GM12878 (cell line): Measurements from ENCODE around the gene NRG3. TPM values are rescaled to one million over a fixed set of nuclear protein-coding genes. Genes with fewer than 3 reads are reported as not detected.

Experiments used
- ATAC-seq: fragments of 200-7000 bp; cut with Tn5 transposase; 3 replicates; pipeline ENCODE4 v1.9.1; 2020; ENCODE audit warnings: mild to moderate bottlenecking, moderate library complexity
- BruUV-seq: library from RNA; stranded (reverse); fragments of 400-500 nt; replicated peaks from 2 replicates; lab custom pipeline; 2021; lab: Mats Ljungman, UMichigan
- CTCF ChIA-PET: fragments of 300-600 bp; sonication (Branson Sonifier 250); formaldehyde crosslinking; extraction: SDS; loops from one replicate; lab custom pipeline; 2021; ENCODE audit warnings: inconsistent platforms; lab: Yijun Ruan, JAX
- POLR2A ChIA-PET: fragments of 350-600 bp; formaldehyde crosslinking; extraction: SDS; loops from one replicate; lab custom pipeline; 2021; ENCODE audit warnings: inconsistent platforms; lab: Charles Lee
- RAD21 ChIA-PET: fragments of 300-600 bp; sonication (Branson Sonifier 250); formaldehyde crosslinking; loops from one replicate; lab custom pipeline; 2023; ENCODE audit warnings: antibody characterized with exemption; ENCODE audit not compliant: unreplicated experiment; lab: Charles Lee
- SMC1A ChIA-PET: fragments of 300-600 bp; sonication (Branson Sonifier 250); formaldehyde crosslinking; loops from one replicate; lab custom pipeline; 2023; ENCODE audit not compliant: unreplicated experiment, uncharacterized antibody; lab: Charles Lee
- DNase-seq: peaks from one replicate; pipeline ENCODE4 v3.0.0-alpha.2; 2011; ENCODE audit warnings: low read depth, low spot score
- FAIRE-seq: peaks from 3 replicates; lab custom pipeline; 2011; peaks lifted over from hg19 to GRCh38; lab: Jason Lieb, UNC
- H2AFZ ChIP-seq: 2 replicates; pipeline ENCODE4 v1.6.0; 2011; ENCODE audit warnings: low read depth, low read length, control low read depth; ENCODE audit not compliant: control insufficient read depth
- H3K27ac ChIP-seq: 2 replicates; pipeline ENCODE4 v1.5.1; 2011; ENCODE audit warnings: control low read depth; ENCODE audit not compliant: control insufficient read depth, insufficient read depth
- H3K27me3 ChIP-seq, 2 experiments: replicated peaks in 1 of 2; 2 replicates each; pipeline versions ENCODE4 v1.6.0 to v1.6.1; 2011; ENCODE audit warnings: low read length in 1 of 2; ENCODE audit not compliant: control insufficient read depth in 2 of 2, insufficient read depth in 2 of 2
- H3K36me3 ChIP-seq, 2 experiments: 2 replicates each; pipeline ENCODE4 v1.5.1; 2011; ENCODE audit warnings: low read length in 1 of 2; ENCODE audit not compliant: control insufficient read depth in 2 of 2, insufficient read depth in 2 of 2
- H3K4me1 ChIP-seq: 2 replicates; pipeline ENCODE4 v1.6.1; 2011; ENCODE audit warnings: mild to moderate bottlenecking, low read length, moderate library complexity, mixed read lengths; ENCODE audit not compliant: control insufficient read depth, insufficient read depth
- H3K4me2 ChIP-seq: 2 replicates; pipeline ENCODE4 v1.6.0; 2011; ENCODE audit warnings: control low read depth; ENCODE audit not compliant: control insufficient read depth, insufficient read depth
- H3K4me3 ChIP-seq: fragments of 200-600 bp; sonication (generic); 2 replicates; pipeline ENCODE4 v1.5.1; 2016
- H3K79me2 ChIP-seq: 2 replicates; pipeline ENCODE4 v1.6.0; 2011; ENCODE audit warnings: low read length; ENCODE audit not compliant: control insufficient read depth, insufficient read depth
- H3K9ac ChIP-seq: 2 replicates; pipeline ENCODE4 v1.8.0; 2011; ENCODE audit warnings: low read length, control low read depth, mixed read lengths; ENCODE audit not compliant: control insufficient read depth, insufficient read depth
- H3K9me3 ChIP-seq: replicated peaks from 3 replicates; pipeline ENCODE4 v1.5.1; 2011; ENCODE audit warnings: mild to moderate bottlenecking, low read length; ENCODE audit not compliant: control insufficient read depth, insufficient read depth
- H4K20me1 ChIP-seq: 2 replicates; pipeline ENCODE4 v1.6.0; 2011; ENCODE audit not compliant: control insufficient read depth, insufficient read depth
- BCL11A ChIP-seq: IDR thresholded peaks from 2 replicates; pipeline ENCODE4 v1.6.1; 2011; ENCODE audit warnings: low read depth, low read length
- CHD2 ChIP-seq: IDR thresholded peaks from 2 replicates; pipeline ENCODE4 v1.6.1; 2011; ENCODE audit warnings: low read depth, low read length, improper control_type of control experiment, borderline replicate concordance
- EP300 ChIP-seq, 2 experiments: fragments of 150-350 bp in 1 of 2; IDR thresholded peaks; 2 replicates each; pipeline ENCODE4 v1.6.1; 2011 to 2012; ENCODE audit warnings: low read depth in 2 of 2, low read length in 2 of 2, borderline replicate concordance in 1 of 2, improper control_type of control experiment in 1 of 2, inconsistent platforms in 1 of 2; ENCODE audit not compliant: control insufficient read depth in 1 of 2
- ESRRA ChIP-seq: IDR thresholded peaks from 2 replicates; pipeline ENCODE4 v1.6.1; 2012; ENCODE audit warnings: mild to moderate bottlenecking, low read length, improper control_type of control experiment
- ETV6 ChIP-seq, 2 experiments: fragments of 450-650 bp in 1 of 2; IDR thresholded peaks in 1 of 2; conservative IDR thresholded peaks in 1 of 2; 2 replicates each; pipeline ENCODE4 v1.6.1; 2014; ENCODE audit warnings: antibody characterized with exemption in 1 of 2, borderline replicate concordance in 1 of 2, low read depth in 1 of 2, mild to moderate bottlenecking in 1 of 2, moderate library complexity in 1 of 2
- EZH2 ChIP-seq: IDR thresholded peaks from 2 replicates; pipeline ENCODE4 v1.6.1; 2012; ENCODE audit warnings: low read depth, mild to moderate bottlenecking, control low read depth, inconsistent platforms, low read length, borderline replicate concordance; ENCODE audit not compliant: control insufficient read depth
- FOXM1 ChIP-seq: IDR thresholded peaks from 2 replicates; pipeline ENCODE4 v1.6.1; 2012; ENCODE audit warnings: low read depth, mild to moderate bottlenecking, inconsistent platforms, low read length, moderate library complexity
- IKZF2 ChIP-seq, 2 experiments: fragments of 450-650 bp; IDR thresholded peaks; 2 replicates each; pipeline ENCODE4 v1.6.1; 2017; ENCODE audit warnings: mild to moderate bottlenecking in 2 of 2, moderate library complexity in 2 of 2
- NRF1 ChIP-seq: conservative IDR thresholded peaks from 2 replicates; pipeline ENCODE4 v1.6.1; 2011; ENCODE audit warnings: mild to moderate bottlenecking, low read depth, low read length, improper control_type of control experiment
- POLR2AphosphoS5 ChIP-seq: IDR thresholded peaks from 2 replicates; pipeline ENCODE4 v1.6.1; 2011; ENCODE audit warnings: mild to moderate bottlenecking, low read length, inconsistent platforms
- RB1 ChIP-seq: fragments of 450-650 bp; formaldehyde crosslinking; IDR thresholded peaks from 2 replicates; pipeline ENCODE4 v1.6.1; 2017; ENCODE audit warnings: mild to moderate bottlenecking, borderline replicate concordance
- RELB ChIP-seq: fragments of 450-650 bp; IDR thresholded peaks from 2 replicates; pipeline ENCODE4 v1.6.1; 2017; ENCODE audit warnings: low read depth, mild to moderate bottlenecking, moderate library complexity
- RFX5 ChIP-seq: IDR thresholded peaks from 2 replicates; pipeline ENCODE4 v1.6.1; 2011; ENCODE audit warnings: low read depth, low read length, improper control_type of control experiment
- RUNX3 ChIP-seq: IDR thresholded peaks from 2 replicates; pipeline ENCODE4 v1.6.1; 2012; ENCODE audit warnings: low read length, inconsistent platforms
- SMAD1 ChIP-seq: fragments of 450-650 bp; IDR thresholded peaks from 2 replicates; pipeline ENCODE4 v1.6.1; 2018; ENCODE audit warnings: mild to moderate bottlenecking, low read depth; ENCODE audit not compliant: partially characterized antibody
- SMAD5 ChIP-seq: IDR thresholded peaks from 2 replicates; pipeline ENCODE4 v1.6.1; 2016; ENCODE audit warnings: antibody characterized with exemption, low read depth
- SPI1 ChIP-seq: IDR thresholded peaks from 2 replicates; pipeline ENCODE4 v1.6.1; 2011; ENCODE audit warnings: low read depth, mild to moderate bottlenecking, low read length, moderate library complexity, borderline replicate concordance; ENCODE audit not compliant: insufficient read depth
- SUPT20H ChIP-seq: IDR thresholded peaks from 2 replicates; pipeline ENCODE4 v1.6.1; 2011; ENCODE audit warnings: low read depth, mild to moderate bottlenecking, low read length, moderate library complexity, borderline replicate concordance; ENCODE audit not compliant: control insufficient read depth
- TCF7 ChIP-seq: IDR thresholded peaks from 2 replicates; pipeline ENCODE4 v1.6.1; 2014; ENCODE audit warnings: antibody characterized with exemption, borderline replicate concordance
- USF2 ChIP-seq: IDR thresholded peaks from 2 replicates; pipeline ENCODE4 v1.6.1; 2011; ENCODE audit warnings: low read depth, low read length, improper control_type of control experiment, borderline replicate concordance
- ZSCAN29 ChIP-seq: fragments of 450-650 bp; IDR thresholded peaks from 2 replicates; pipeline ENCODE4 v1.6.1; 2017; ENCODE audit warnings: mild to moderate bottlenecking, moderate library complexity
- WGBS: methylation state at CpG from one replicate; pipeline ENCODE4 v1.1.6; 2016; ENCODE audit warnings: low lambda C conversion rate; ENCODE audit not compliant: insufficient replicate concordance, insufficient coverage; ENCODE audit errors: missing lambda C conversion rate; 5-methylcytosine and 5-hydroxymethylcytosine counted together
- in situ Hi-C: fragments of 300-500 bp; cut with MboI; formaldehyde crosslinking; loops from 9 replicates; pipeline ENCODE4 v1.14.3; 2018; ENCODE audit warnings: mixed read lengths
- intact Hi-C: fragments of 100-400 bp; cut with micrococcal nuclease; formaldehyde crosslinking; loops from one replicate; pipeline ENCODE4 v1.14.2; 2022; ENCODE audit not compliant: unreplicated experiment
- polyA plus RNA-seq, 11 experiments: library from polyadenylated mRNA; depleted of rRNA in 4 of 11; unstranded in 6 of 11; stranded (reverse) in 5 of 11; fragments of >200 nt; fragmentation: Nextera tagmentation in 4 of 11; fragmentation: Illumina TruSeq in 1 of 11; extraction: Ambion mirVana in 4 of 11; extraction: Trizol in 1 of 11; gene quantifications; 1 replicate in 1 of 11; 2 replicates in 10 of 11; pipeline versions ENCODE4 v1.2.1 to v1.2.3, GENCODE V29; 2011 to 2016; ENCODE audit warnings: inconsistent platforms in 2 of 11, missing spikeins in 2 of 11, low read depth in 1 of 11
- total RNA-seq, 4 experiments: library from RNA; depleted of rRNA in 3 of 4; stranded (reverse); fragments of >200 nt in 3 of 4; fragmentation: Illumina TruSeq in 1 of 4; extraction: Trizol in 1 of 4; gene quantifications; 2 replicates each; pipeline versions ENCODE4 v1.2.1 to v1.2.3, GENCODE V29; 2013 to 2021

NRG3 gene
- total and polyA plus RNA-seq, 10 of the 15 experiments (the other 5 are each of a cell fraction or from before 2014, with no cell fraction given): 0.03 to 0.41 (median 0.17) TPM; not detected in 3

GRCh38 chr10:82914655-82915136, 1039.7 kb downstream of the NRG3 start (continued):
- TF ChIP-seq CHD2 (no peak), FOXM1 (peak; percentile 82; the same call in 1 of the 2 replicates), SUPT20H (no peak), ETV6 (conservative IDR thresholded peaks at IDR 0.05 in 1 of 2, IDR thresholded peaks at IDR 0.05 in 1 of 2; ENCODE audit: borderline replicate concordance in 1 of 2, low read depth in 1 of 2) (peak in 1 of 2 experiments; percentile 59; a peak in 1 of 4 replicates), RUNX3 (peak; percentile 83), BCL11A (peak; percentile 65; the same call in 1 of the 2 replicates), ESRRA (no peak)
- TF ChIP-seq, all 136 proteins: peak for 26

GRCh38 chr10:82916941-82917340, 1041.9 kb downstream of the NRG3 start:
- intact Hi-C loops (no loop called here), in situ Hi-C loops (no loop called here)
- no peaks in the 10 kb centered on the region for H3K36me3 ChIP-seq
- FAIRE-seq: no peak
- no peak overlapping the region for H3K9ac ChIP-seq
- no peaks in the 10 kb centered on the region for H3K27me3 ChIP-seq
- H2AFZ ChIP-seq: no peak overlapping the region
- no peaks in the 10 kb centered on the region for H3K4me1 ChIP-seq
- SMC1A ChIA-PET: interaction anchor here (0.6 to 2.5 kb wide), 5 partner anchors 9 to 53 kb away, joined by 3 to 9 read pairs (median 5); no protein-coding TSS in a partner anchor
- DNase-seq: no peak
- RAD21 ChIA-PET: interaction anchor here (0.7 kb wide), 1 partner anchor 10 kb away, joined by 3 read pairs; no protein-coding TSS in a partner anchor
- H3K4me3 ChIP-seq: no peak overlapping the region
- CTCF ChIA-PET: interaction anchor here (2.0 kb wide), 1 partner anchor 9 kb away, joined by 8 read pairs; no protein-coding TSS in a partner anchor
- no peak overlapping the region for H3K27ac ChIP-seq
- no peaks in the 10 kb centered on the region for H3K79me2 ChIP-seq
- H4K20me1 ChIP-seq: no peaks in the 10 kb centered on the region
- no peak overlapping the region for H3K4me2 ChIP-seq
- BruUV-seq: no TSS peak
- POLR2A ChIA-PET: interaction anchor here (1.1 kb wide), 1 partner anchor 13 kb away, joined by 3 read pairs; no protein-coding TSS in a partner anchor
- ATAC-seq: no peak
- 48% methylated on average over 4 of the region's 4 CpGs for WGBS
- no peaks in the 10 kb centered on the region; the same call in 2 of the 3 replicates for H3K9me3 ChIP-seq
- no peak for TF ChIP-seq SMAD1
- TF ChIP-seq NRF1: no peak
- no peak for TF ChIP-seq EZH2
- no peak for TF ChIP-seq ETV6 (conservative IDR thresholded peaks at IDR 0.05 in 1 of 2, IDR thresholded peaks at IDR 0.05 in 1 of 2; ENCODE audit: borderline replicate concordance in 1 of 2, low read depth in 1 of 2)
- TF ChIP-seq USF2: no peak
- TF ChIP-seq TCF7: no peak
- TF ChIP-seq EP300 (IDR thresholded peaks at IDR 0.05; ENCODE audit: borderline replicate concordance in 1 of 2, control insufficient read depth in 1 of 2, low read depth in 2 of 2, low read length in 2 of 2): no peak
- TF ChIP-seq RB1: no peak
- TF ChIP-seq IKZF2 (IDR thresholded peaks at IDR 0.05): no peak
- TF ChIP-seq SPI1: no peak
- no peak for TF ChIP-seq SMAD5
- no peak for TF ChIP-seq POLR2AphosphoS5
- no peak for TF ChIP-seq RELB
- no peak for TF ChIP-seq RFX5
- TF ChIP-seq ZSCAN29: no peak
